ENCODE measurements around the gene MAST1. TPM values are rescaled to one million over a fixed set of nuclear protein-coding genes. Genes with fewer than 3 reads are reported as not detected.

The MAST1 gene
- total and polyA plus RNA-seq, 2 experiments from 2014 or later: 13.9 to 19.9 TPM

GRCh38 chr19:12833418-12833737 is 4.9 kb upstream of the MAST1 start:
- Histone ChIP-seq H3K4me3 (peak overlapping the region; percentile 41), H3K79me2 (replicated peaks; ENCODE audit: insufficient read depth) (no peaks in the 10 kb centered on the region), H3K27me3 (ENCODE audit: insufficient read depth) (peaks cover 14% of the 10 kb centered on the region), H3K27ac (ENCODE audit: low read depth) (0 out of 2 replicates have a peak overlapping the region, but pooled peaks have one; percentile 50), H3K4me2 (peak overlapping the region; percentile 77), H4K20me1 (replicated peaks; ENCODE audit: insufficient read depth) (peaks cover 11% of the 10 kb centered on the region; the same call in 1 of the 2 replicates), H3K4me1 (ENCODE audit: insufficient read depth) (peaks cover 30% of the 10 kb centered on the region), H2AFZ (no peak overlapping the region), H3F3A (replicated peaks; ENCODE audit: low read depth) (peaks cover 50% of the 10 kb centered on the region), H3K9me2 (ENCODE audit: insufficient read depth) (no peaks in the 10 kb centered on the region), H3K36me3 (ENCODE audit: insufficient read depth) (no peaks in the 10 kb centered on the region)
- no peaks in the 10 kb centered on the region; the same call in 2 of the 3 replicates for H3K36me3 Mint-ChIP-seq (ENCODE audit: low read depth)
- H3K27ac Mint-ChIP-seq: no peak overlapping the region
- peaks cover 32% of the 10 kb centered on the region for H3K4me1 Mint-ChIP-seq
- no peaks in the 10 kb centered on the region for H3K9me3 Mint-ChIP-seq
- peak; percentile 32 for DNase-seq (ENCODE audit: low spot score)
- H3K4me3 Mint-ChIP-seq: peak overlapping the region; percentile 51
- H3K27me3 Mint-ChIP-seq (ENCODE audit: insufficient read depth, low read depth, poor library complexity): peaks cover 32% of the 10 kb centered on the region
- TF ChIP-seq ZNF331 (CRISPR knock-in tag; IDR thresholded peaks at IDR 0.05; ENCODE audit: low read depth): no peak
- no peak for TF ChIP-seq NANOG (IDR thresholded peaks at IDR 0.05; ENCODE audit: borderline replicate concordance)
- no peak for TF ChIP-seq EZH2 (IDR thresholded peaks at IDR 0.05; ENCODE audit: low read depth, unreplicated experiment)
- no peak for TF ChIP-seq JUNB (IDR thresholded peaks at IDR 0.05; ENCODE audit: unreplicated experiment)
- TF ChIP-seq CTCF (conservative IDR thresholded peaks at IDR 0.05; ENCODE audit: low read depth in 2 of 2): no peak
- ATAC-seq: no peak

- peaks cover 14% of the 10 kb centered on the region for H3K27me3 ChIP-seq (ENCODE audit: insufficient read depth)
- no peaks in the 10 kb centered on the region for H3K9me2 ChIP-seq (ENCODE audit: insufficient read depth)
- no peaks in the 10 kb centered on the region for H3K9me3 Mint-ChIP-seq
- peaks cover 11% of the 10 kb centered on the region; the same call in 1 of the 2 replicates for H4K20me1 ChIP-seq (replicated peaks; ENCODE audit: insufficient read depth)
- H3K27ac ChIP-seq (ENCODE audit: low read depth): no peak overlapping the region
- ATAC-seq: peak; percentile 8
- peaks cover 29% of the 10 kb centered on the region for H3K4me1 Mint-ChIP-seq
- H3K36me3 Mint-ChIP-seq (ENCODE audit: low read depth): no peaks in the 10 kb centered on the region; the same call in 2 of the 3 replicates
- peaks cover 27% of the 10 kb centered on the region for H3K4me1 ChIP-seq (ENCODE audit: insufficient read depth)
- H3F3A ChIP-seq (replicated peaks; ENCODE audit: low read depth): peaks cover 47% of the 10 kb centered on the region
- H3K4me3 Mint-ChIP-seq: peak overlapping the region; percentile 75
- H3K36me3 ChIP-seq (ENCODE audit: insufficient read depth): no peaks in the 10 kb centered on the region
- peaks cover 32% of the 10 kb centered on the region for H3K27me3 Mint-ChIP-seq (ENCODE audit: insufficient read depth, low read depth, poor library complexity)
- H3K27ac Mint-ChIP-seq: no peak overlapping the region
- DNase-seq (ENCODE audit: low spot score): peak; percentile 74
- H3K79me2 ChIP-seq (replicated peaks; ENCODE audit: insufficient read depth): no peaks in the 10 kb centered on the region; the same call in 1 of the 2 replicates
- peak overlapping the region; percentile 83; the same call in 1 of the 2 replicates for H2AFZ ChIP-seq
- TF ChIP-seq ETS1 (IDR thresholded peaks at IDR 0.05) (no peak), JUNB (IDR thresholded peaks at IDR 0.05; ENCODE audit: unreplicated experiment) (no peak), POLR2AphosphoS5 (IDR thresholded peaks at IDR 0.05; ENCODE audit: low read depth) (peak; percentile 46; the same call in 1 of the 2 replicates)
- H3K4me2 ChIP-seq: peak overlapping the region; percentile 90
- peak overlapping the region; percentile 77 for H3K4me3 ChIP-seq
Measured at GRCh38 chr19:12833738-12834565, 4.4 kb upstream of the MAST1 start.

Data from GM23338 (cell line).